Measurements from ENCODE around the gene DOP1A.

DNA sequence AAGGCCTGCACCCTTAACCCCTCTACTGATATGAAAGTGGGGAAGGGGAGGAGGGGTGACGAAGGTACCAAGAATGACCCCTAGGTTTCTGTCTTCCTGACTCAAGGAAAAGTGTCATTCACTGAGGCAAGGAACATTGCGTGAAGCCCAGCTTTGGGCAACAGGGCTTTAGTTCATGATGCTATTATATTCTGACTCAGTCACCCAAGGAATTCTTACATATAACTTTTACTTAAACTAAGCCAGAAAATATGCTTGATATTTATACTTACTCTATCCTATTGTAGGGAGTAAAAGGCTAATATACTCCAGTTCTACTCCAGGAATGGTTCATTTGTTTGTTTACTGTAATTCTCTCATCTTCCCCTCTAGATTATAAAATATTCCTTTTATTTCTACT, 60.5 kb downstream of the DOP1A start:
- TF ChIP-seq POLR2AphosphoS5 (IDR thresholded peaks at IDR 0.05; ENCODE audit: low read depth, low read length) = no peak
- TF ChIP-seq, protein P1, sequence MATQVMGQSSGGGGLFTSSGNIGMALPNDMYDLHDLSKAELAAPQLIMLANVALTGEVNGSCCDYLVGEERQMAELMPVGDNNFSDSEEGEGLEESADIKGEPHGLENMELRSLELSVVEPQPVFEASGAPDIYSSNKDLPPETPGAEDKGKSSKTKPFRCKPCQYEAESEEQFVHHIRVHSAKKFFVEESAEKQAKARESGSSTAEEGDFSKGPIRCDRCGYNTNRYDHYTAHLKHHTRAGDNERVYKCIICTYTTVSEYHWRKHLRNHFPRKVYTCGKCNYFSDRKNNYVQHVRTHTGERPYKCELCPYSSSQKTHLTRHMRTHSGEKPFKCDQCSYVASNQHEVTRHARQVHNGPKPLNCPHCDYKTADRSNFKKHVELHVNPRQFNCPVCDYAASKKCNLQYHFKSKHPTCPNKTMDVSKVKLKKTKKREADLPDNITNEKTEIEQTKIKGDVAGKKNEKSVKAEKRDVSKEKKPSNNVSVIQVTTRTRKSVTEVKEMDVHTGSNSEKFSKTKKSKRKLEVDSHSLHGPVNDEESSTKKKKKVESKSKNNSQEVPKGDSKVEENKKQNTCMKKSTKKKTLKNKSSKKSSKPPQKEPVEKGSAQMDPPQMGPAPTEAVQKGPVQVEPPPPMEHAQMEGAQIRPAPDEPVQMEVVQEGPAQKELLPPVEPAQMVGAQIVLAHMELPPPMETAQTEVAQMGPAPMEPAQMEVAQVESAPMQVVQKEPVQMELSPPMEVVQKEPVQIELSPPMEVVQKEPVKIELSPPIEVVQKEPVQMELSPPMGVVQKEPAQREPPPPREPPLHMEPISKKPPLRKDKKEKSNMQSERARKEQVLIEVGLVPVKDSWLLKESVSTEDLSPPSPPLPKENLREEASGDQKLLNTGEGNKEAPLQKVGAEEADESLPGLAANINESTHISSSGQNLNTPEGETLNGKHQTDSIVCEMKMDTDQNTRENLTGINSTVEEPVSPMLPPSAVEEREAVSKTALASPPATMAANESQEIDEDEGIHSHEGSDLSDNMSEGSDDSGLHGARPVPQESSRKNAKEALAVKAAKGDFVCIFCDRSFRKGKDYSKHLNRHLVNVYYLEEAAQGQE (IDR thresholded peaks at IDR 0.05; ENCODE audit: insufficient read depth in 1 of 2, low read depth in 2 of 2, low read length in 2 of 2) = no peak
- TF ChIP-seq SIN3A (IDR thresholded peaks at IDR 0.05; ENCODE audit: borderline replicate concordance, insufficient read depth, low read length) = no peak
- no peak for TF ChIP-seq TAF1 (IDR thresholded peaks at IDR 0.05; ENCODE audit: borderline replicate concordance, insufficient read depth, low read length)
